BLaER1 (cell line): ENCODE measurements around the gene TCEANC2.

Experiments used
- H3K27ac ChIP-seq: shearing (Covaris generic); formaldehyde crosslinking; 2 replicates; pipeline ENCODE4 v1.8.1; 2022
- H3K27me3 ChIP-seq: shearing (Covaris generic); formaldehyde crosslinking; 2 replicates; pipeline ENCODE4 v1.8.1; 2022
- H3K36me3 ChIP-seq: shearing (Covaris generic); formaldehyde crosslinking; 2 replicates; pipeline ENCODE4 v1.8.1; 2022
- H3K4me1 ChIP-seq: shearing (Covaris generic); formaldehyde crosslinking; 2 replicates; pipeline ENCODE4 v1.8.1; 2022
- H3K4me2 ChIP-seq: shearing (Covaris generic); formaldehyde crosslinking; 2 replicates; pipeline ENCODE4 v1.8.1; 2022
- H3K4me3 ChIP-seq: shearing (Covaris generic); formaldehyde crosslinking; 2 replicates; pipeline ENCODE4 v1.8.1; 2022
- H3K9ac ChIP-seq: shearing (Covaris generic); formaldehyde crosslinking; 2 replicates; pipeline ENCODE4 v1.8.1; 2022
- H3K9me3 ChIP-seq: shearing (Covaris generic); formaldehyde crosslinking; 2 replicates; pipeline ENCODE4 v1.8.1; 2022
- H4K20me1 ChIP-seq: shearing (Covaris generic); formaldehyde crosslinking; 2 replicates; pipeline ENCODE4 v1.8.1; 2022
- Cebpa-rat ChIP-seq: shearing (Covaris generic); IDR thresholded peaks from 2 replicates; pipeline ENCODE4 v1.8.1; 2022

Gene TCEANC2

GRCh38 chr1:54131419-54131818 is 78.0 kb downstream of the TCEANC2 start:
- Histone ChIP-seq H3K4me3 (no peak overlapping the region), H3K9me3 (no peaks in the 10 kb centered on the region), H3K9ac (no peak overlapping the region), H3K4me2 (no peak overlapping the region), H3K27ac (no peak overlapping the region), H3K4me1 (no peaks in the 10 kb centered on the region), H3K36me3 (no peaks in the 10 kb centered on the region), H3K27me3 (no peaks in the 10 kb centered on the region), H4K20me1 (no peaks in the 10 kb centered on the region)
- TF ChIP-seq Cebpa-rat: no peak

- TF ChIP-seq Cebpa-rat: no peak
- no peak overlapping the region for H3K27ac ChIP-seq
- H3K4me1 ChIP-seq: no peaks in the 10 kb centered on the region
- H3K4me3 ChIP-seq: no peak overlapping the region
- H3K27me3 ChIP-seq: no peaks in the 10 kb centered on the region
- H3K36me3 ChIP-seq: no peaks in the 10 kb centered on the region
- no peaks in the 10 kb centered on the region for H3K9me3 ChIP-seq
- no peak overlapping the region for H3K4me2 ChIP-seq
- H3K9ac ChIP-seq: no peak overlapping the region
- H4K20me1 ChIP-seq: no peaks in the 10 kb centered on the region
Observed at GRCh38 chr1:54132495-54132894, 79.1 kb downstream of the TCEANC2 start.

GRCh38 chr1:54134295-54134694 is 80.9 kb downstream of the TCEANC2 start:
- no peak for TF ChIP-seq Cebpa-rat
- H3K27ac ChIP-seq: no peak overlapping the region
- no peak overlapping the region for H3K9ac ChIP-seq
- H3K27me3 ChIP-seq: no peaks in the 10 kb centered on the region
- H3K4me3 ChIP-seq: no peak overlapping the region
- no peak overlapping the region for H3K4me2 ChIP-seq
- no peaks in the 10 kb centered on the region for H3K36me3 ChIP-seq
- no peaks in the 10 kb centered on the region for H4K20me1 ChIP-seq
- no peaks in the 10 kb centered on the region for H3K9me3 ChIP-seq
- no peaks in the 10 kb centered on the region for H3K4me1 ChIP-seq

GRCh38 chr1:54135436-54136120 is 82.2 kb downstream of the TCEANC2 start:
- no peaks in the 10 kb centered on the region for H3K36me3 ChIP-seq
- no peaks in the 10 kb centered on the region for H3K9me3 ChIP-seq
- no peaks in the 10 kb centered on the region for H4K20me1 ChIP-seq
- H3K9ac ChIP-seq: no peak overlapping the region
- no peak overlapping the region for H3K4me2 ChIP-seq
- no peak overlapping the region for H3K27ac ChIP-seq
- no peaks in the 10 kb centered on the region for H3K27me3 ChIP-seq
- H3K4me1 ChIP-seq: no peaks in the 10 kb centered on the region
- no peak for TF ChIP-seq Cebpa-rat
- H3K4me3 ChIP-seq: no peak overlapping the region

GRCh38 chr1:54136269-54136896 is 83.0 kb downstream of the TCEANC2 start:
- Histone ChIP-seq H3K4me3 (no peak overlapping the region), H3K27me3 (no peaks in the 10 kb centered on the region), H3K4me2 (no peak overlapping the region), H3K9me3 (no peaks in the 10 kb centered on the region), H3K4me1 (no peaks in the 10 kb centered on the region), H3K9ac (no peak overlapping the region), H3K36me3 (no peaks in the 10 kb centered on the region), H4K20me1 (no peaks in the 10 kb centered on the region), H3K27ac (no peak overlapping the region)
- no peak for TF ChIP-seq Cebpa-rat

- no peak for TF ChIP-seq Cebpa-rat
Observed at GRCh38 chr1:54136963-54137533, 83.6 kb downstream of the TCEANC2 start.

GRCh38 chr1:54137534-54138061 is 84.2 kb downstream of the TCEANC2 start:
- Histone ChIP-seq H4K20me1 (no peaks in the 10 kb centered on the region), H3K27ac (no peak overlapping the region), H3K4me3 (no peak overlapping the region), H3K4me1 (no peaks in the 10 kb centered on the region), H3K27me3 (no peaks in the 10 kb centered on the region), H3K36me3 (no peaks in the 10 kb centered on the region), H3K9ac (no peak overlapping the region), H3K9me3 (no peaks in the 10 kb centered on the region), H3K4me2 (no peak overlapping the region)
- TF ChIP-seq Cebpa-rat: no peak

More at GRCh38 chr1:54136963-54137533, 83.6 kb downstream of the TCEANC2 start:
- Histone ChIP-seq H3K4me3 (no peak overlapping the region), H3K4me1 (no peaks in the 10 kb centered on the region), H3K9ac (no peak overlapping the region), H3K27me3 (no peaks in the 10 kb centered on the region), H3K27ac (no peak overlapping the region), H3K4me2 (no peak overlapping the region), H3K36me3 (no peaks in the 10 kb centered on the region), H4K20me1 (no peaks in the 10 kb centered on the region), H3K9me3 (no peaks in the 10 kb centered on the region)

- Histone ChIP-seq H4K20me1 (no peaks in the 10 kb centered on the region), H3K27me3 (no peaks in the 10 kb centered on the region), H3K9ac (no peak overlapping the region), H3K9me3 (no peaks in the 10 kb centered on the region), H3K36me3 (no peaks in the 10 kb centered on the region), H3K27ac (no peak overlapping the region), H3K4me1 (no peaks in the 10 kb centered on the region), H3K4me2 (no peak overlapping the region), H3K4me3 (no peak overlapping the region)
- no peak for TF ChIP-seq Cebpa-rat
Observed at GRCh38 chr1:54138994-54139393, 85.6 kb downstream of the TCEANC2 start.

GRCh38 chr1:54139711-54140110 is 86.3 kb downstream of the TCEANC2 start:
- Histone ChIP-seq H3K9me3 (no peaks in the 10 kb centered on the region), H3K27me3 (no peaks in the 10 kb centered on the region), H3K36me3 (no peaks in the 10 kb centered on the region), H3K27ac (no peak overlapping the region), H4K20me1 (no peaks in the 10 kb centered on the region), H3K4me3 (no peak overlapping the region), H3K4me2 (no peak overlapping the region), H3K4me1 (no peaks in the 10 kb centered on the region), H3K9ac (no peak overlapping the region)
- no peak for TF ChIP-seq Cebpa-rat
